ENCODE measurements around the gene AKR1D1.

AKR1D1 gene

GRCh38 chr7:138122162-138122561, 45.9 kb downstream of the AKR1D1 start:
- H3K4me3 ChIP-seq (ENCODE audit: low read depth, low read length): no peak overlapping the region
- no peak for TF ChIP-seq CTCF (IDR thresholded peaks at IDR 0.05; ENCODE audit: low read depth, low read length)

- no peak for TF ChIP-seq CTCF (IDR thresholded peaks at IDR 0.05; ENCODE audit: low read depth, low read length)
- H3K4me3 ChIP-seq (ENCODE audit: low read depth, low read length): no peak overlapping the region
Observed at GRCh38 chr7:138125119-138125518, 48.9 kb downstream of the AKR1D1 start.

GRCh38 chr7:138125598-138126111, 49.4 kb downstream of the AKR1D1 start:
- TF ChIP-seq CTCF (IDR thresholded peaks at IDR 0.05; ENCODE audit: low read depth, low read length): no peak
- H3K4me3 ChIP-seq (ENCODE audit: low read depth, low read length): no peak overlapping the region

GRCh38 chr7:138126928-138127327, 50.7 kb downstream of the AKR1D1 start:
- no peak for TF ChIP-seq CTCF (IDR thresholded peaks at IDR 0.05; ENCODE audit: low read depth, low read length)

GRCh38 chr7:138127996-138128395, 51.7 kb downstream of the AKR1D1 start:
- H3K4me3 ChIP-seq (ENCODE audit: low read depth, low read length): no peak overlapping the region
- no peak for TF ChIP-seq CTCF (IDR thresholded peaks at IDR 0.05; ENCODE audit: low read depth, low read length)

More at GRCh38 chr7:138126928-138127327, 50.7 kb downstream of the AKR1D1 start:
- no peak overlapping the region for H3K4me3 ChIP-seq (ENCODE audit: low read depth, low read length)

- no peak overlapping the region for H3K4me3 ChIP-seq (ENCODE audit: low read depth, low read length)
- TF ChIP-seq CTCF (IDR thresholded peaks at IDR 0.05; ENCODE audit: low read depth, low read length): no peak
Observed at GRCh38 chr7:138129551-138130165, 53.4 kb downstream of the AKR1D1 start.

- TF ChIP-seq CTCF (IDR thresholded peaks at IDR 0.05; ENCODE audit: low read depth, low read length): no peak
- H3K4me3 ChIP-seq (ENCODE audit: low read depth, low read length): no peak overlapping the region
Observed at GRCh38 chr7:138137423-138138171, 61.3 kb downstream of the AKR1D1 start.

Data from WI38 (cell line).